GM12872 (cell line): ENCODE results near the gene SERPINA12.

Experiments used
- CTCF ChIP-seq: IDR thresholded peaks from 3 replicates; pipeline ENCODE4 v1.5.1; 2011; ENCODE audit warnings: low read depth, mild to moderate bottlenecking, low read length, moderate library complexity; ENCODE audit not compliant: insufficient read depth

Gene SERPINA12

GRCh38 chr14:94541234-94541975 lies 32.1 kb upstream of the SERPINA12 start:
- TF ChIP-seq CTCF = no peak

- no peak for TF ChIP-seq CTCF
Measured at GRCh38 chr14:94540031-94540794, 30.9 kb upstream of the SERPINA12 start.

GRCh38 chr14:94539181-94539580 lies 29.9 kb upstream of the SERPINA12 start:
- no peak for TF ChIP-seq CTCF

- no peak for TF ChIP-seq CTCF
Measured at GRCh38 chr14:94538070-94538740, 28.9 kb upstream of the SERPINA12 start.

GRCh38 chr14:94536836-94537235 lies 27.6 kb upstream of the SERPINA12 start:
- 0 out of 3 replicates have a peak, but pooled peaks have one; percentile 30 for TF ChIP-seq CTCF

GRCh38 chr14:94535506-94535905 lies 26.2 kb upstream of the SERPINA12 start:
- TF ChIP-seq CTCF = no peak

GRCh38 chr14:94532447-94532846 lies 23.2 kb upstream of the SERPINA12 start:
- no peak for TF ChIP-seq CTCF
